H9 (cell line): ENCODE measurements around the gene CPNE8. TPM values are rescaled to one million over a fixed set of nuclear protein-coding genes. Genes with fewer than 3 reads are reported as not detected.

ENCODE experiments used
- DNase-seq: peaks from one replicate; pipeline ENCODE4 v3.0.0-alpha.2; 2017
- H2AFZ ChIP-seq: one replicate; pipeline ENCODE4 v1.6.1; 2013; ENCODE audit warnings: mild to moderate bottlenecking, low read length, control low read depth, moderate library complexity
- H2AK5ac ChIP-seq: 2 replicates; pipeline ENCODE4 v1.6.1; 2013; ENCODE audit warnings: low read length, control low read depth, mixed read lengths; ENCODE audit not compliant: insufficient read length
- H2BK120ac ChIP-seq: one replicate; pipeline ENCODE4 v1.6.1; 2013; ENCODE audit warnings: low read depth, mild to moderate bottlenecking, low read length, control low read depth, inconsistent platforms; ENCODE audit not compliant: poor library complexity, severe bottlenecking
- H2BK12ac ChIP-seq: 2 replicates; pipeline ENCODE4 v1.6.1; 2013; ENCODE audit warnings: low read length, control low read depth, mixed read lengths, low read depth; ENCODE audit not compliant: insufficient read length
- H2BK15ac ChIP-seq: 2 replicates; pipeline ENCODE4 v1.6.1; 2013; ENCODE audit warnings: low read depth, low read length, control low read depth
- H2BK20ac ChIP-seq: one replicate; pipeline ENCODE4 v1.6.1; 2013; ENCODE audit warnings: low read depth, mild to moderate bottlenecking, low read length, control low read depth, inconsistent platforms; ENCODE audit not compliant: poor library complexity, severe bottlenecking
- H2BK5ac ChIP-seq: 2 replicates; pipeline ENCODE4 v1.6.1; 2013; ENCODE audit warnings: low read length, control low read depth, mixed read lengths; ENCODE audit not compliant: insufficient read length
- H3K14ac ChIP-seq: 2 replicates; pipeline ENCODE4 v1.6.1; 2013; ENCODE audit warnings: low read length, control low read depth; ENCODE audit not compliant: insufficient read depth
- H3K18ac ChIP-seq: 2 replicates; pipeline ENCODE4 v1.6.1; 2013; ENCODE audit warnings: low read depth, mild to moderate bottlenecking, mixed read lengths, low read length, control low read depth; ENCODE audit not compliant: insufficient read length
- H3K23ac ChIP-seq: 2 replicates; pipeline ENCODE4 v1.6.1; 2013; ENCODE audit warnings: low read length, control low read depth, mixed read lengths, low read depth; ENCODE audit not compliant: insufficient read length
- H3K23me2 ChIP-seq: 2 replicates; pipeline ENCODE4 v1.6.1; 2013; ENCODE audit warnings: low read depth, mild to moderate bottlenecking, mixed read lengths, low read length, control low read depth; ENCODE audit not compliant: insufficient read length, poor library complexity, severe bottlenecking
- H3K27ac ChIP-seq: 2 replicates; pipeline ENCODE4 v1.5.1; 2013; ENCODE audit warnings: low read length, control low read depth, mixed read lengths, low read depth; ENCODE audit not compliant: insufficient read length
- H3K27me3 ChIP-seq: 2 replicates; pipeline ENCODE4 v1.6.1; 2013; ENCODE audit warnings: low read length, control low read depth, inconsistent platforms; ENCODE audit not compliant: insufficient read depth
- H3K4ac ChIP-seq: 2 replicates; pipeline ENCODE4 v1.6.1; 2013; ENCODE audit warnings: low read depth, mild to moderate bottlenecking, control low read depth, inconsistent platforms, low read length, moderate library complexity
- H3K4me1 ChIP-seq: 2 replicates; pipeline ENCODE4 v1.6.1; 2013; ENCODE audit warnings: low read length, control low read depth, inconsistent platforms; ENCODE audit not compliant: insufficient read depth
- H3K4me2 ChIP-seq: 2 replicates; pipeline ENCODE4 v1.6.1; 2013; ENCODE audit warnings: low read length, control low read depth, mixed read lengths; ENCODE audit not compliant: insufficient read length, insufficient read depth
- H3K56ac ChIP-seq: 2 replicates; pipeline ENCODE4 v1.6.1; 2013; ENCODE audit warnings: low read depth, mild to moderate bottlenecking, mixed read lengths, low read length, control low read depth; ENCODE audit not compliant: insufficient read length
- H3K79me1 ChIP-seq: 2 replicates; pipeline ENCODE4 v1.6.1; 2013; ENCODE audit warnings: low read depth, mild to moderate bottlenecking, moderate library complexity, low read length, control low read depth, inconsistent platforms; ENCODE audit not compliant: insufficient read depth, poor library complexity, severe bottlenecking
- H3K79me2 ChIP-seq: 2 replicates; pipeline ENCODE4 v1.6.1; 2013; ENCODE audit warnings: low read length, control low read depth, inconsistent platforms; ENCODE audit not compliant: insufficient read depth
- H3K9ac ChIP-seq: 2 replicates; pipeline ENCODE4 v1.6.1; 2013; ENCODE audit warnings: low read length, control low read depth, mixed read lengths; ENCODE audit not compliant: insufficient read length; ENCODE audit errors: extremely low read depth
- H3K9me3 ChIP-seq: one replicate; pipeline ENCODE4 v1.6.1; 2013; ENCODE audit warnings: low read depth, low read length, inconsistent platforms; ENCODE audit not compliant: control insufficient read depth
- H3T11ph ChIP-seq: one replicate; pipeline ENCODE4 v1.6.1; 2013; ENCODE audit warnings: mild to moderate bottlenecking, low read length, control low read depth, inconsistent platforms
- H4K20me1 ChIP-seq: one replicate; pipeline ENCODE4 v1.6.1; 2013; ENCODE audit not compliant: control insufficient read depth, insufficient read length, insufficient read depth
- H4K5ac ChIP-seq: 2 replicates; pipeline ENCODE4 v1.6.1; 2013; ENCODE audit warnings: low read depth, mild to moderate bottlenecking, mixed read lengths, low read length, control low read depth; ENCODE audit not compliant: insufficient read length
- H4K8ac ChIP-seq: replicated peaks from 2 replicates; pipeline ENCODE4 v1.6.1; 2013; ENCODE audit warnings: low read length, control low read depth, mixed read lengths, low read depth; ENCODE audit not compliant: insufficient read length
- H4K91ac ChIP-seq: 2 replicates; pipeline ENCODE4 v1.6.1; 2013; ENCODE audit warnings: low read depth, mild to moderate bottlenecking, moderate library complexity, mixed read lengths, low read length, control low read depth; ENCODE audit not compliant: insufficient read length
- H3K27ac Mint-ChIP-seq, 3 experiments: 2 replicates in 2 of 3; 3 replicates in 1 of 3; pipeline ENCODE4 v1.8.0; 2020 to 2021; ENCODE audit warnings: mixed read lengths in 3 of 3, mild to moderate bottlenecking in 1 of 3, moderate library complexity in 1 of 3
- H3K27me3 Mint-ChIP-seq: 2 replicates; pipeline ENCODE4 v1.8.0; 2021; ENCODE audit warnings: low read depth, mild to moderate bottlenecking, moderate library complexity, mixed read lengths
- H3K36me3 Mint-ChIP-seq, 3 experiments: 2 replicates in 2 of 3; 3 replicates in 1 of 3; pipeline ENCODE4 v1.8.0; 2020 to 2021; ENCODE audit warnings: low read depth in 3 of 3, mixed read lengths in 3 of 3; ENCODE audit not compliant: insufficient read depth in 1 of 3
- H3K4me1 Mint-ChIP-seq, 2 experiments: 2 replicates each; pipeline ENCODE4 v1.8.0; 2020; ENCODE audit warnings: mixed read lengths in 2 of 2
- H3K4me3 Mint-ChIP-seq, 2 experiments: 2 replicates in 1 of 2; 3 replicates in 1 of 2; pipeline ENCODE4 v1.8.0; 2020 to 2021; ENCODE audit warnings: mild to moderate bottlenecking in 2 of 2, mixed read lengths in 2 of 2, moderate library complexity in 1 of 2
- H3K9me3 Mint-ChIP-seq, 2 experiments: 2 replicates in 1 of 2; 3 replicates in 1 of 2; pipeline ENCODE4 v1.8.0; 2020; ENCODE audit warnings: mild to moderate bottlenecking in 2 of 2, mixed read lengths in 2 of 2, moderate library complexity in 1 of 2
- WGBS: extraction: QIAGEN DNeasy Blood & Tissue Kit; methylation state at CpG from one replicate; pipeline ENCODE4 v1.1.7; 2013; ENCODE audit warnings: missing lambda C conversion rate, low lambda C conversion rate, mixed read lengths; ENCODE audit not compliant: insufficient read length; ENCODE audit errors: extremely low coverage; 5-methylcytosine and 5-hydroxymethylcytosine counted together
- total RNA-seq: library from RNA; stranded (reverse); gene quantifications from 2 replicates; pipeline ENCODE4 v1.2.1, GENCODE V29; 2021
- TF ChIP-seq, protein P1 (sequence below): fragments of 200-600 bp; sonication (generic); conservative IDR thresholded peaks from 3 replicates; pipeline ENCODE4 v1.8.0; 2021; ENCODE audit warnings: antibody characterized with exemption, mild to moderate bottlenecking

The CPNE8 gene
- total RNA-seq, 1 experiment from 2014 or later, result 1.9 TPM

- Histone ChIP-seq H3K79me2 (no peaks in the 10 kb centered on the region), H4K91ac (no peak overlapping the region), H4K5ac (no peak overlapping the region), H2BK12ac (no peak overlapping the region), H2BK5ac (no peak overlapping the region), H2BK20ac (no peak overlapping the region), H4K8ac (no peak overlapping the region), H3K27me3 (no peaks in the 10 kb centered on the region), H2BK15ac (no peak overlapping the region), H3K18ac (peak overlapping the region; percentile 64), H3K4ac (no peak overlapping the region), H3K56ac (no peak overlapping the region), H3T11ph (no peak overlapping the region), H3K79me1 (no peaks in the 10 kb centered on the region), H2BK120ac (no peak overlapping the region), H4K20me1 (no peaks in the 10 kb centered on the region), H3K23ac (no peak overlapping the region), H3K9ac (peak overlapping the region; percentile 64), H3K14ac (peak overlapping the region; percentile 75), H2AK5ac (no peak overlapping the region), H3K27ac (no peak overlapping the region), H3K9me3 (no peaks in the 10 kb centered on the region), H3K4me1 (no peaks in the 10 kb centered on the region), H2AFZ (peak overlapping the region; percentile 93), H3K23me2 (peaks cover 14% of the 10 kb centered on the region), H3K4me2 (peak overlapping the region; percentile 89)
- Mint-ChIP-seq H3K27me3 (peaks cover 16% of the 10 kb centered on the region), H3K4me3 (peak overlapping the region; percentile 85 to 95), H3K36me3 (no peaks in the 10 kb centered on the region), H3K9me3 (no peaks in the 10 kb centered on the region; a peak in 1 of 5 replicates), H3K27ac (peak overlapping the region; percentile 77 to 86 (median 83); a peak in 5 of 7 replicates), H3K4me1 (peaks cover 21 to 22% of the 10 kb centered on the region in 2 experiments)
- DNase-seq, result peak; percentile 95
- TF ChIP-seq, protein P1, sequence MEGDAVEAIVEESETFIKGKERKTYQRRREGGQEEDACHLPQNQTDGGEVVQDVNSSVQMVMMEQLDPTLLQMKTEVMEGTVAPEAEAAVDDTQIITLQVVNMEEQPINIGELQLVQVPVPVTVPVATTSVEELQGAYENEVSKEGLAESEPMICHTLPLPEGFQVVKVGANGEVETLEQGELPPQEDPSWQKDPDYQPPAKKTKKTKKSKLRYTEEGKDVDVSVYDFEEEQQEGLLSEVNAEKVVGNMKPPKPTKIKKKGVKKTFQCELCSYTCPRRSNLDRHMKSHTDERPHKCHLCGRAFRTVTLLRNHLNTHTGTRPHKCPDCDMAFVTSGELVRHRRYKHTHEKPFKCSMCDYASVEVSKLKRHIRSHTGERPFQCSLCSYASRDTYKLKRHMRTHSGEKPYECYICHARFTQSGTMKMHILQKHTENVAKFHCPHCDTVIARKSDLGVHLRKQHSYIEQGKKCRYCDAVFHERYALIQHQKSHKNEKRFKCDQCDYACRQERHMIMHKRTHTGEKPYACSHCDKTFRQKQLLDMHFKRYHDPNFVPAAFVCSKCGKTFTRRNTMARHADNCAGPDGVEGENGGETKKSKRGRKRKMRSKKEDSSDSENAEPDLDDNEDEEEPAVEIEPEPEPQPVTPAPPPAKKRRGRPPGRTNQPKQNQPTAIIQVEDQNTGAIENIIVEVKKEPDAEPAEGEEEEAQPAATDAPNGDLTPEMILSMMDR, result peak; percentile 92
- no CpG with 5 or more reads among the region's 36 CpGs for WGBS
Observed at GRCh38 chr12:38906482-38907200, 1.2 kb upstream of the CPNE8 start.
